Measurements from ENCODE around the gene RAI14.

GRCh38 chr5:34685485-34686165, 29.5 kb downstream of the RAI14 start:
- TF ChIP-seq CTCF (IDR thresholded peaks at IDR 0.05; ENCODE audit: low read depth, low read length) (no peak), EZH2phosphoT487 (IDR thresholded peaks at IDR 0.05; ENCODE audit: low read depth) (no peak)

Measured in OCI-LY3 (cell line).